GM19452 (cell line): ENCODE measurements around the gene OR5K2.

Source experiments
- ATAC-seq: cut with Tn5 transposase; IDR thresholded peaks from one replicate; pipeline ENCODE4 v1.9.1; 2021; ENCODE audit not compliant: unreplicated experiment

OR5K2 gene

GRCh38 chr3:98497381-98497780 lies at the start of gene OR5K2:
Gene OR5K2, plus strand, starts transcription at chr3:98497681. Its CDS starts 0 bp downstream, at chr3:98497681.
- no peak for ATAC-seq

- no peak for ATAC-seq
Measured at GRCh38 chr3:98449606-98450193, 47.8 kb upstream of the OR5K2 start.

GRCh38 chr3:98450372-98450771 lies 47.1 kb upstream of the OR5K2 start:
- no peak for ATAC-seq

DNA sequence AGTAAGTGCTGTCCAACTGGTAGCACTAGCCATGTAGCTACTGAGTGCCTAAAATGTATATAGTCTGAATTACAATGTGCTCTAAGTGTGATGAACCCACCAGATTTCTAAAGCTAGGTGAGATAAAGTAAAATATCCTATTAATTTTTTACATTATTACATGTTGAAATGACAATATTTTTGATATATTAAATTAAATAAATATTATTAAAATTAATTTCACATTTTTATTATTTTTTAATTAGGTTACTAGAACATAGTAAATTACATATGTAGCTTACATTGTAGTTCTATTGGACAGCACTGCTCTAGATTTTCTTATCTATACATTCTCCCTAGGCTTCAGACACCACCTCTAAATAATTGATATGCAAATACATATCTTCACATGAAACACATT lies 43.7 kb upstream of the OR5K2 start:
- ATAC-seq: no peak

DNA sequence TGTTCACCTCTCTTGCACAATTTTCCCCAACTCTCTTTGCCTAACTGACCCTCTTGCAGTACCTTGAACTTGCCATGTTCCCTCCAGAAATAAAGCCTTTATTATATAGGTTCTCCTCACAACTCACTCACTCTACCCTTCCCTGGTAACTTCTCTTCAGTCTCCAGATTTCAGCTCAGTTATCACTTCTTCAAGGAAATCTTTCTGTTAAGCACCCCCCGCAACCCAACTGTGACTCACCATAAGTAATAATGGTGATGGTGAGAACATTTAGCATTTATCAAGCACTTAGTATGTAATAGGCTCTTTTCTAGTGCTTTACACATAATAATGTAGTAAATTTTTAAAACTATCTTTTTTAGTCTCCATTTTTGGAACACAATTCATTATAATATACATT lies 42.6 kb upstream of the OR5K2 start:
- ATAC-seq: no peak

DNA sequence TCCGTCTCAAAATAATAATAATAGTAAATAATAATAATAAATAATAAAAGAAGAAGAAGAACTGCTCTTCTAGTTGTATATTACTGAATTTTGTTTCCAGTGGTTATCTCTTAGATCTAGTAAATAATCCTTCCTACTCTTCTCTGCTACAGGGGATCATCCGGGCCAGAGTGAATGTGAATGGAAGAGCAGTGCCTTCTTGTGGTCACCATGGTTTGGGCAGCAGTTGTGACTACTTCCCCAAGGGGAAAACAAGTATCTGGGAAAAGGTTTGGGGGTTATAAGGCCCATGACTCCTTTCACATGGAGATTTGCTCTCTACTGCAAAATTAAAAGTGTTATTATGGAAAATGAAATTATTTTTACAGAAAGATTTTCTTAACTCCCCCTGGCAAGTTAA lies 39.9 kb upstream of the OR5K2 start:
- no peak for ATAC-seq

- no peak for ATAC-seq
Measured at GRCh38 chr3:98460220-98460619, 37.3 kb upstream of the OR5K2 start.

DNA sequence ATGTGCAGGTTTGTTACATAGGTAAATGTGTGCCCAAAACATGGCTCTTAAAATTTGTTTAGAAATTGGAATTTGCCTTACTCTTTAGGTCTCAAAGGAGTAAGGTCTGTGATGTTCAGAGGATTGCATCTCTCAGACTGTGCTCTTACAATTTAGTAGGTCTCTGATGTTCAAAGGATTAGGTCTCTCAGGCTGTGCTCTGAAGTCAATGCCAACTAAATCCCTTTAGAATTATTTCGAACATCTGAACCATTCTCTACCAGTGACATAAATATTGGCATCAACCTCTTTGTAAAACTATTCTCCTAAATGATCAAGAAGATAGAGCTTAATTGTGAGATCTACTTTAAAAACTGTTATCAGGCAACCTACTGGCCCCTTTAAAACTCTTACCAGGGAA lies 34.6 kb upstream of the OR5K2 start, which contains the start of gene OR5K1:
Gene OR5K1, plus strand, starts transcription at position 301 of the 400 bp plus-strand sequence. CDS start 6,376 bp downstream, outside the sequence.
- ATAC-seq: no peak

GRCh38 chr3:98482717-98483482 lies 14.6 kb upstream of the OR5K2 start:
- no peak for ATAC-seq

DNA sequence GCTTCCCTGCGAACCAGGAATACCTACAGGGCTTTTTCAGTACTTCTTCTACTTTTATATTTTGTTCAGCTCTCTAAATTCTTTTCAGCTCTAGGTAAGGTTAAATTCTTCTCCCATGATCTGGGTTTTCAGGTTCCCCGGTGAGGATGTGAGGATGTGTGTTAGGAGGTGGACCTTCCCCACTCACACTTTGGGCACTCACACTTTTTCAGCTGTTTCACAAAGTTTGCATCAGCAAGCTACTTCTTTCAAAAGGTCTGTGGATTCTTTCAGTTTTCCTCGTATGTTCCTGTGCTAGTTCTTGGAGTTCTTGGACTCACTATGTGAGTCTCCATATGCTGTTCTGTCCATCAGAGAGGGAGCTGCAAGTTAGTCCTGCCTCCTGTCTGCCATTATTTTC lies 13.9 kb upstream of the OR5K2 start:
- no peak for ATAC-seq

DNA sequence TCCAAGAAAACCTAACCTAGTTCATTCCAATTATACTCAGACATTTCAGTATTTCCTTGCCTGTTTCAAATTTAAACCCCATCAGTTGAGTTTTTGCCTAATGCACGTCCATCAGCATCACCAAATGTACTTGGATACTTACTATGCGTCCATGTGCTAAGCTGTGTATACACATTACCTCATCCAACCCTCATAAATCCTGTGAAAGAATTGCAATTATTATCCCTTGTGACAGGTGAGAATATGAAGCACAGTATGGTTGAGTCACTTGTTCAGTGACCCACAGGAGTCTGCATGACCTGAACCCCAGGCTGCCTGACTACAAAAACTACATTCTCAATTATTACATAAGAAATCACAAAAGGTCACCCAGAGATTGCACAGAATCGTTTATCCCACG lies 2.5 kb downstream of the OR5K2 start:
- no peak for ATAC-seq

DNA sequence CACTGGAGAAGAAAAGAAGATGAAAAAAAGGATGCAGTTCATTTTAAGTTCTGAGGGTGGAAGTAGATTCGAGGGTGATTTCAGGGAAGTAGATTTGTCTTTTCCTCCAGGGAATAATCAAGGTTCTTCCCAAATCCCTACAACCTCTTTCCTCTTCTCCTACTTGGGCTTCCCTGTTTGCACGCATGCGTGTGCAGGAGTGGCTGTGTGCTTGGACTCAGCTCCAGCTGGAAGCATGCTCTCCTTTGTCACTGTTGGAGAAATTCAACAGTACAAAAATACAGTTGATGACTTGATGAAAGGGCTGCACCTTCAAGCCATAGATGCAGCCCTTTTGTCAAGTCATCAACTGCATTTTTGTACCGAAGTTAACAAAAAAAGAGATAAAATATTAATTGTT lies 3.8 kb downstream of the OR5K2 start:
- ATAC-seq: no peak

GRCh38 chr3:98501863-98502576 lies 4.5 kb downstream of the OR5K2 start:
- ATAC-seq: no peak

- no peak for ATAC-seq
Measured at GRCh38 chr3:98504539-98504938, 7.1 kb downstream of the OR5K2 start.

DNA sequence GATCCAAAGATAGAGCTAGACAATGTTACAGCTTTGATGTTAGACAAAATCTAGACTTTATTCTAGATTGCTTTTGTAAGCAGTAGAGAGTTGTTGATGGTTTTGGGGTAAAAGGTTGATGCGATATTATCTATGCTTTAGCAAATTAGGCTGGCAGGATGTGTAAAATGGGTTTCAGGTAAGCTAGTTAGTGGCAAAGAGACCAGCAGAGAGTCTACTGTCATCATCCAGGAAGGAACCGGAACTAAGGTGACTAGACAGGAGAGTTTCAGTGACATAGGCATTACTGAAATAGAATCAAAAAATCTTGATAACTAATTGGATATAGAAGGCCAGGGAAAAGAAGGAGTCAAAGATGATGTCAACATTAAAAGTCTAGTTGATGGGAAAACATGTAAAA lies 11.1 kb downstream of the OR5K2 start:
- no peak for ATAC-seq

- ATAC-seq: no peak
Measured at GRCh38 chr3:98512576-98512975, 15.1 kb downstream of the OR5K2 start.

DNA sequence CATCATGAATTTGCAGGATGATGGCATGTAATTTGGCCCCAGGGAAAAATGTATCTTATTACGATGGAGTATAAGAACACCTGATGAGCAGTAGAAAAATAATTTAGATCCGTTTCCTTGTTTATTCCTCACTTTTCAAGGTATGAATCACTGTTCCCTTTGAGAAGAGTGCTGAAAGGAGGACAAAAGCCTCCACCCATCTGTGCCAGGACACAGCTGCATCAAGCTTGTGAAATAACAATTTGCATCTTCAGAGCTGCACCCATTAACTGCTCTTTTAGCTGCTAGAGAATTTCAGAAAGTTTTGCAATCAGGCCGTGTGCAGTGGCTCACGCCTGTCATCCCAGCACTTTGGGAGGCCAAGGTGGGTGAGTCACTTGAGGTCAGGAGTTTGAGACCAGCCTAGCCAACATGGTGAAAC lies 15.6 kb downstream of the OR5K2 start:
- no peak for ATAC-seq

GRCh38 chr3:98513736-98514135 lies 16.3 kb downstream of the OR5K2 start:
- ATAC-seq: no peak

DNA sequence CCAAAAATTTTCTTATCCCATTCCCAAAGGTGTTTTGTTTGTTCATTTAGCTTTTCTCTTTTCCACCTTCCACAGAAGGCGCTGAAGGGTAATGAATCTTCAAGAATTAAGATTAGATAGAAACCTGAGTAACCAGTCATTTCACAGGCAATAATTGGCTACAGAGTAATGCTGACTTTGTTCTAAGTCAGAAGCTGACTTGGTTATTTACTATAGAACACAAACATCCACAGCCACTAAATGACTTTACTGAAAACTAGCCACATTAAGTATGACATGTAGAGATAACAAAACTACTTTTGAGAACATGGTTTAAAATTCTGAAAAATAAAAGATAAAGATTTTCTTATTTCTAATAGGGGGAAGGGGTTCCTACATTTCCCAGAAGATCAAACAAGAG lies 17.5 kb downstream of the OR5K2 start:
- ATAC-seq: no peak

- ATAC-seq: no peak
Measured at GRCh38 chr3:98518816-98519215, 21.3 kb downstream of the OR5K2 start.

DNA sequence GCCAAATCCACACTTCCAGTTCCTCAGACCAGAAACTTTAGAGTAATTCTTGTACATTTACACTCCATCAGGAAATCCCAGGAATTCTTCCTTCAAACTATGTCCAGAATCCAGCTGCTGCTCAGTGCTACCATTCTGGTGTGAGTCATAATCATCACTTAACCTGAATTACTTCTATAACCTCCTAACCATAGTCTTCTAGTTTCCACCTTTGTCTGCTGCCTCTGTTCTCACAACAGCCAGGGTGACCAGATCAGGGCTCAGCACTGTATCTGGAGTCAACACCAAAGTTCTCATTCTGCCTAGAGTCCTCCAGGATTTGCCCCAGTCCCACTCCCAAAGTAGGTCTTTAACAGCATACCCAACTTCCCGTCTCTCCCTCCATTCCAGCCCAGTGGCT lies 21.9 kb downstream of the OR5K2 start:
- ATAC-seq: no peak
